ENCODE measurements around the gene ZBTB11. TPM values are rescaled to one million over a fixed set of nuclear protein-coding genes. Genes with fewer than 3 reads are reported as not detected.

Gene ZBTB11
- total RNA-seq: 20.9 and 24.3 TPM in 2 replicates

GRCh38 chr3:101676765-101677435 is at the start of gene ZBTB11:
TSS of gene ZBTB11 (minus strand) at chr3:101677132. CDS start at chr3:101676914, 218 bp downstream.

DNA sequence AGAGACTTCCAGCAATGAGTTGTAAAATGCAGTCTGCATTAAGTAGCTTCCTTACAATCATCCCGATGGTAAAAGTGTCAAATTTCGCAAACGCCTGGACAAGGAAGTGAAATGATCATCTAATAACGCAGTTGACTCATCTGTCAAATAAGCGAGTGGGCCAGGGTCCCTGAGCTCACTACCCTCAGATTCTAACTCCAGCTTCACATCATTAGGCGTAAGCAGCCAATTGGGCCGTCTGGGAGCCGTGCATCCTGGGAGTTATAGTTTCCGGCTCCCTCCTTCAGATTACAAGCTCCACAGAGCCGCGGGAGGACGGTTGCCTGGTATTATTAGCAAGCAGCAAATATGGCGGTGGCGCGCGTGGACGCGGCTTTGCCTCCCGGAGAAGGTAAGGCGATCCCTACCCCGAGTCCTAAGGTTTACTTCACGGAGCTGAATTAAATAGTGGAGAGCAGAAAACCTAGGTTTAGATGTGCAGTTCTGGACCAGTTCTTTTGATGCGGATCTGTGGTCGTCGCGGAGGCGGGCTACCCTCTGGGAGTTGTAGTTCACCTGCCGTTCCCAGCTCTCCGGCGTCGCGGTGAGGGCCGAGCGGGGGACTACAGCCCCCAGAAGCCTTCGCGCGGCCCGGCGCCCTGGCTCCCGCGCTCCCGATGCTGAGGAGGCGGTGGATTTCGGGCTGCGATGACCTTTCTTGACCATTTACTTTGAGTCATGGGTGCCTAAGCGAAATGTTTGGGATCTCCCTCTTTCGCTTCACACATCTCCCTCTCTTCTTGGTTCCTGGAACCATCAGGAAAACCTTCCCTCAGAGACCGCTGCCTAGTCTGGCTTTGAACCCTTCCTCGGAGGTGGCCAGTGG is 47.6 kb upstream of the ZBTB11 start, which contains the start of gene CEP97:
Gene CEP97, plus strand, starts transcription at position 286 of the 865 bp plus-strand sequence. Its CDS starts 63 bp downstream, at position 349.

Small RNAs within 50 kb of the gene (small RNA-seq; reads per million reads assigned to genes)
- gene RF00019 (not detected), gene RNU6-1256P (not detected), gene RNY1P12 (not detected)

Other genes starting within 250 kb of the ZBTB11 start
- gene SENP7, start 163.9 kb downstream of the ZBTB11 start, total RNA-seq: 15.0 and 17.4 TPM in 2 replicates
- gene TRMT10C, start 115.3 kb downstream of the ZBTB11 start, total RNA-seq: 34.1 and 36.6 TPM in 2 replicates
- gene PCNP, start 103.0 kb downstream of the ZBTB11 start, total RNA-seq: 69.6 and 84.5 TPM in 2 replicates
- 1,854 and 2,021 TPM in 2 replicates for gene RPL24, start 9.6 kb upstream of the ZBTB11 start, total RNA-seq
- 9.5 and 12.7 TPM in 2 replicates for gene CEP97, start 47.5 kb upstream of the ZBTB11 start, total RNA-seq
- 5.7 and 6.5 TPM in 2 replicates for gene NXPE3, start 102.1 kb upstream of the ZBTB11 start, total RNA-seq
- 58.7 and 65.0 TPM in 2 replicates for gene NFKBIZ, start 172.4 kb upstream of the ZBTB11 start, total RNA-seq